T-cell (primary cell): ENCODE measurements around the gene NCAPH2. TPM values are rescaled to one million over a fixed set of nuclear protein-coding genes. Genes with fewer than 3 reads are reported as not detected.
"Not testable (repeated sequence)": the region's sequence is repeated elsewhere in the genome, so short reads cannot be mapped to it uniquely, and the experiment has no call there.

Experiments
- ATAC-seq, 4 experiments: fragments of 200-7000 bp in 3 of 4; fragments of 150-1000 bp in 1 of 4; cut with Tn5 transposase; replicated peaks in 1 of 4; 1 replicate in 3 of 4; 2 replicates in 1 of 4; pipeline ENCODE4 v1.10.0; 2021; ENCODE audit warnings: moderate library complexity in 3 of 4, mild to moderate bottlenecking in 2 of 4, moderate number of reproducible peaks in 1 of 4
- CTCF ChIA-PET, 2 donors: fragments of 300-600 bp; sonication (Branson Sonifier 250); formaldehyde crosslinking; loops; one replicate each; lab custom pipeline; 2022; ENCODE audit warnings: antibody characterized with exemption in 2 of 2; lab: Charles Lee
- POLR2A ChIA-PET, 2 donors: fragments of 300-600 bp; sonication (Branson Sonifier 250); formaldehyde crosslinking; loops; one replicate each; lab custom pipeline; 2022; ENCODE audit warnings: antibody characterized with exemption in 2 of 2; lab: Charles Lee
- DNase-seq, 35 experiments: peaks; one replicate each; pipeline versions ENCODE4 v3.0.0 to v3.0.0-alpha.2; 2013 to 2023
- H3K27ac ChIP-seq: one replicate; pipeline ENCODE4 v1.5.1; 2013; ENCODE audit warnings: low read length
- H3K27me3 ChIP-seq, 2 experiments: replicated peaks in 1 of 2; 1 replicate in 1 of 2; 2 replicates in 1 of 2; pipeline versions ENCODE4 v1.6.1 to v1.7.0; 2013; ENCODE audit warnings: low read length in 1 of 2, mixed read lengths in 1 of 2; ENCODE audit not compliant: control insufficient read depth in 2 of 2, insufficient read depth in 2 of 2; ENCODE audit errors: extremely low read depth in 1 of 2
- H3K36me3 ChIP-seq, 2 donors: 1 replicate in 1 of 2; 2 replicates in 1 of 2; pipeline versions ENCODE4 v1.6.1 to v1.7.0; 2013; ENCODE audit warnings: low read length in 1 of 2; ENCODE audit not compliant: control insufficient read depth in 2 of 2, insufficient read depth in 1 of 2; ENCODE audit errors: extremely low read depth in 1 of 2
- H3K4me1 ChIP-seq, 2 experiments: 1 replicate in 1 of 2; 2 replicates in 1 of 2; pipeline versions ENCODE4 v1.6.1 to v1.7.0; 2013; ENCODE audit warnings: low read length in 2 of 2, mixed read lengths in 1 of 2; ENCODE audit not compliant: insufficient read depth in 2 of 2, control insufficient read depth in 1 of 2; ENCODE audit errors: extremely low read depth in 1 of 2
- H3K4me3 ChIP-seq, 2 donors: 1 replicate in 1 of 2; 2 replicates in 1 of 2; pipeline versions ENCODE4 v1.5.1 to v1.7.0; 2013; ENCODE audit warnings: mild to moderate bottlenecking in 2 of 2, low read length in 1 of 2, moderate library complexity in 1 of 2; ENCODE audit not compliant: control insufficient read depth in 1 of 2; ENCODE audit errors: extremely low read depth in 1 of 2
- H3K9me3 ChIP-seq: 2 replicates; pipeline ENCODE4 v1.7.0; 2013
- H3K27ac Mint-ChIP-seq, 2 donors: one replicate each; pipeline ENCODE4 v1.8.0; 2020 to 2021; ENCODE audit warnings: mild to moderate bottlenecking in 2 of 2, mixed read lengths in 2 of 2
- H3K27me3 Mint-ChIP-seq, 2 donors: one replicate each; pipeline ENCODE4 v1.8.0; 2021 to 2022; ENCODE audit warnings: mixed read lengths in 2 of 2
- H3K36me3 Mint-ChIP-seq: one replicate; pipeline ENCODE4 v1.8.0; 2021; ENCODE audit warnings: mixed read lengths
- H3K4me1 Mint-ChIP-seq, 3 donors: one replicate each; pipeline ENCODE4 v1.8.0; 2020 to 2022; ENCODE audit warnings: mixed read lengths in 3 of 3, mild to moderate bottlenecking in 1 of 3
- H3K4me3 Mint-ChIP-seq, 3 donors: one replicate each; pipeline ENCODE4 v1.8.0; 2020 to 2022; ENCODE audit warnings: mild to moderate bottlenecking in 3 of 3, mixed read lengths in 3 of 3, moderate library complexity in 3 of 3
- H3K9me3 Mint-ChIP-seq, 3 donors: one replicate each; pipeline ENCODE4 v1.8.0; 2020 to 2022; ENCODE audit warnings: mixed read lengths in 3 of 3
- WGBS: methylation state at CpG from one replicate; pipeline ENCODE4 v1.1.5; 2013; ENCODE audit warnings: missing lambda C conversion rate; ENCODE audit not compliant: insufficient coverage; 5-methylcytosine and 5-hydroxymethylcytosine counted together
- total RNA-seq, 35 experiments: library from RNA in 6 of 35; stranded (reverse) in 6 of 35; fragments of 120-200 nt in 1 of 35; gene quantifications; one replicate each; pipeline versions ENCODE4 v1.2.1 to v1.2.4 and lab custom pipeline; 2013 to 2026

The NCAPH2 gene
- total RNA-seq, 5 donors from 2014 or later (not counting 1 experiment from before 2014, with no cell fraction given): 80.1 to 110 (median 94.6) TPM

GRCh38 chr22:50519151-50519550, 11.1 kb downstream of the NCAPH2 start:
- Mint-ChIP-seq H3K27me3 (no peaks in the 10 kb centered on the region), H3K4me1 (peaks cover 10 to 14% (median 13%) of the 10 kb centered on the region in 3 donors), H3K27ac (no peak overlapping the region), H3K4me3 (no peak overlapping the region), H3K36me3 (peaks cover 14% of the 10 kb centered on the region), H3K9me3 (no peaks in the 10 kb centered on the region)
- ATAC-seq (no peak), DNase-seq (no peak)
- Histone ChIP-seq H3K27ac (no peak overlapping the region), H3K4me3 (no peak overlapping the region), H3K4me1 (peaks cover 0 to 4% of the 10 kb centered on the region in 2 experiments), H3K36me3 (peaks cover 50 to 71% of the 10 kb centered on the region in 2 donors), H3K27me3 (no peaks in the 10 kb centered on the region), H3K9me3 (no peaks in the 10 kb centered on the region)
- ChIA-PET CTCF (no interaction called here), POLR2A (no interaction called here)
- WGBS: 99% methylated on average over 8 of the region's 8 CpGs

DNA sequence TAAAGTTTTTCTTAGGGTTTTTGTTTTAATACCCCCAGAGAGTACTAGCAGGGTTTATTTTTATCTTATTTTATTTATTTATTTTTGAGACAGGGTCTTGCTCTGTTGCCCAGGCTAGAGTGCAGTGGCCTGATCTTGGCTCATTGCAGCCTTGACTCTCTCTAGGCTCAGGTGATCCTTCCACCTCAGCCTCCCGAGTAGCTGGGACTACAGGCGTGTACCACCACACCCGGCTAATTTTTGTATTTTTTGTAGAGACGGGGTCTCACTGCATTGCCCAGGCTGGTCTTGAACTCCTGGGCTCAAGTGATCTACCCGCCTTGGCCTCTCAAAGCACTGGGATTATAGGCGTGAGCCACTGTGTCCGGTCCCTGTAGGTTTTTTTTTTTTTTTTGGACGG, 12.2 kb downstream of the NCAPH2 start:
- CTCF ChIA-PET, H3K27me3 ChIP-seq, H3K27me3 Mint-ChIP-seq, DNase-seq, H3K9me3 ChIP-seq, H3K27ac Mint-ChIP-seq, H3K4me3 Mint-ChIP-seq, H3K36me3 Mint-ChIP-seq, H3K27ac ChIP-seq, H3K9me3 Mint-ChIP-seq, ATAC-seq, POLR2A ChIA-PET, H3K4me3 ChIP-seq: not testable (repeated sequence)
- H3K4me1 Mint-ChIP-seq: peaks cover 11 to 14% (median 13%) of the 10 kb centered on the region in 3 donors
- Histone ChIP-seq H3K4me1 (peaks cover 6 to 14% of the 10 kb centered on the region in 2 experiments), H3K36me3 (peaks cover 50 to 66% of the 10 kb centered on the region in 2 donors)
- WGBS: 94% methylated on average over 7 of the region's 8 CpGs

- Histone ChIP-seq H3K27me3 (no peaks in the 10 kb centered on the region), H3K27ac (no peak overlapping the region), H3K4me1 (peaks cover 6 to 14% of the 10 kb centered on the region in 2 experiments), H3K4me3 (no peak overlapping the region), H3K36me3 (peaks cover 50 to 66% of the 10 kb centered on the region in 2 donors), H3K9me3 (no peaks in the 10 kb centered on the region)
- Mint-ChIP-seq H3K4me3 (no peak overlapping the region), H3K9me3 (no peaks in the 10 kb centered on the region), H3K27me3 (no peaks in the 10 kb centered on the region), H3K4me1 (peaks cover 7 to 10% (median 9%) of the 10 kb centered on the region in 3 donors), H3K27ac (no peak overlapping the region), H3K36me3 (peaks cover 5% of the 10 kb centered on the region)
- no peak for ATAC-seq
- POLR2A ChIA-PET: no interaction called here
- CTCF ChIA-PET: no interaction called here
- WGBS: 100% methylated on average over 6 of the region's 13 CpGs
- no peak for DNase-seq
Measured at GRCh38 chr22:50520826-50521453, 12.9 kb downstream of the NCAPH2 start.

DNA sequence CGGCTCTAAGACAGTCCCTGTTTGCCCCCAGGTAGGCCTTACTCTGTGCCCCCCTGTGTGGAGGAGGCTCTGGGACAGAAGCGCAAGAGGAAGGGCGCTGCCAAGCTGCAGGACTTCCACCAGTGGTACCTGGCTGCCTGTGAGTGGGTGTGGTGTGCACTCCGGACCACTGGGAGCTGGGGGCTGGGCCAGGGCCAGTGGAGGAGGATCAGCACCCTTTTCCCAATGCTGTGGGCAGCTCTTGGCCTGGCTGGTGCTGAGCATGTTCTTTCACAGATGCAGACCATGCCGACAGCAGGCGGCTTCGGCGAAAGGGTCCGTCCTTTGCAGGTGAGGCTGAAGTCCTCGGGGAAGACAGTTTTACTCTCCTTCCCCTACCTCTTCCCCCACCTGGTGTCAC, 13.7 kb downstream of the NCAPH2 start:
- H3K36me3 ChIP-seq: peaks cover 49 to 61% of the 10 kb centered on the region in 2 donors

GRCh38 chr22:50522208-50522805, 14.3 kb downstream of the NCAPH2 start:
- no peak for ATAC-seq
- peaks cover 3% of the 10 kb centered on the region for H3K36me3 Mint-ChIP-seq
- no peaks in the 10 kb centered on the region for H3K27me3 ChIP-seq
- peak overlapping the region in 1 of 2 donors; percentile 28 for H3K27ac Mint-ChIP-seq
- ChIA-PET POLR2A (interaction anchor here in 1 of 2 donors (0.8 kb wide), 1 partner anchor 16 kb away, joined by 3 read pairs; no protein-coding TSS in a partner anchor), CTCF (interaction anchor here in 1 of 2 donors (1.0 kb wide), 1 partner anchor 52 kb away, joined by 3 read pairs; no protein-coding TSS in a partner anchor)
- no peak for DNase-seq
- no peaks in the 10 kb centered on the region for H3K27me3 Mint-ChIP-seq
- no peaks in the 10 kb centered on the region for H3K9me3 Mint-ChIP-seq
- H3K4me3 Mint-ChIP-seq: no peak overlapping the region
- H3K4me1 Mint-ChIP-seq: peaks cover 12 to 15% (median 14%) of the 10 kb centered on the region in 3 donors
- H3K4me3 ChIP-seq: no peak overlapping the region
- no peaks in the 10 kb centered on the region for H3K9me3 ChIP-seq
- 100% methylated on average over 5 of the region's 15 CpGs for WGBS
- peaks cover 6 to 24% of the 10 kb centered on the region in 2 experiments for H3K4me1 ChIP-seq
- H3K36me3 ChIP-seq: peaks cover 43 to 56% of the 10 kb centered on the region in 2 donors
- no peak overlapping the region for H3K27ac ChIP-seq

More for the DNA sequence above, 13.7 kb downstream of the NCAPH2 start:
- Mint-ChIP-seq H3K9me3 (no peaks in the 10 kb centered on the region), H3K4me3 (no peak overlapping the region), H3K27me3 (no peaks in the 10 kb centered on the region), H3K4me1 (peaks cover 6 to 10% (median 9%) of the 10 kb centered on the region in 3 donors), H3K36me3 (peaks cover 3% of the 10 kb centered on the region), H3K27ac (no peak overlapping the region)
- peaks cover 6 to 18% of the 10 kb centered on the region in 2 experiments for H3K4me1 ChIP-seq
- ChIA-PET CTCF (no interaction called here), POLR2A (no interaction called here)
- WGBS: 98% methylated on average over 6 of the region's 10 CpGs
- H3K4me3 ChIP-seq: no peak overlapping the region
- H3K27me3 ChIP-seq: no peaks in the 10 kb centered on the region
- H3K9me3 ChIP-seq: no peaks in the 10 kb centered on the region
- DNase-seq (no peak), ATAC-seq (no peak)
- no peak overlapping the region for H3K27ac ChIP-seq

DNA sequence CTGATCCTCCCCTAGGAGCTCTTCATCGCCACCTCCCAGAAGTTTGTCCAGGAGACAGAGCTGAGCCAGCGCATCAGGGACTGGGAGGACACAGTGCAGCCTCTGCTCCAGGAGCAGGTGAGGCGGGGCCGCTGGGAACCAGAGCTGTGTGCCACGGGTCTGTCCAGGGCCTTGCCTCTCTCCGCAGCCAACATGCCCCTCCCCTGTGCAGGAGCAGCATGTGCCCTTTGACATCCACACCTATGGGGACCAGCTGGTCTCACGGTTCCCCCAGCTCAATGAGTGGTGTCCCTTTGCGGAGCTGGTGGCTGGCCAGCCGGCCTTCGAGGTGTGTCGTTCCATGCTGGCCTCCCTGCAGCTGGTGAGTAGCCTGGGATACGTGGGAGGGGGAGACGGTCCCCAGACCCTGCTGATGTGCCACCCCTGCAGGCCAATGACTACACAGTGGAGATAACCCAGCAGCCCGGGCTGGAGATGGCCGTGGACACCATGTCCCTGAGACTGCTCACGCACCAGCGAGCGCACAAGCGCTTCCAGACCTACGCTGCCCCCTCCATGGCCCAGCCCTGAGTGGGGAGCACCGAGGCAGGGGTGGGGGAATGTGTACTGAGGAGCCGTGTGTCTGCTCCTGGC, 14.9 kb downstream of the NCAPH2 start:
- Histone ChIP-seq H3K27me3 (no peaks in the 10 kb centered on the region), H3K9me3 (no peaks in the 10 kb centered on the region), H3K4me3 (no peak overlapping the region), H3K4me1 (peaks cover 6 to 29% of the 10 kb centered on the region in 2 experiments), H3K27ac (no peak overlapping the region), H3K36me3 (peaks cover 36 to 50% of the 10 kb centered on the region in 2 donors)
- whole genome bisulfite sequencing: 92% methylated on average over 13 of the region's 22 CpGs
- DNase-seq: no peak
- ChIA-PET CTCF (interaction anchor here in 1 of 2 donors (1.0 kb wide), 1 partner anchor 53 kb away, joined by 3 read pairs; no protein-coding TSS in a partner anchor), POLR2A (interaction anchor here in 1 of 2 donors (0.8 kb wide), 1 partner anchor 16 kb away, joined by 3 read pairs; no protein-coding TSS in a partner anchor)
- no peak for ATAC-seq
- H3K36me3 Mint-ChIP-seq: peaks cover 3% of the 10 kb centered on the region
- H3K4me1 Mint-ChIP-seq: peaks cover 18 to 22% (median 21%) of the 10 kb centered on the region in 3 donors
- H3K27me3 Mint-ChIP-seq: no peaks in the 10 kb centered on the region
- peak overlapping the region in 1 of 3 donors; percentile 37 for H3K4me3 Mint-ChIP-seq
- peak overlapping the region in 1 of 2 donors; percentile 36 for H3K27ac Mint-ChIP-seq
- H3K9me3 Mint-ChIP-seq: no peaks in the 10 kb centered on the region
